Duodenal mucosa (tissue), 2 donors: ENCODE data around the gene DEPDC1B.
"Not testable (repeated sequence)": the region's sequence is repeated elsewhere in the genome, so short reads cannot be mapped to it uniquely, and the experiment has no call there.

ENCODE experiments used
- H3K27ac ChIP-seq: one replicate; pipeline ENCODE4 v1.7.0; 2013; ENCODE audit warnings: low read depth, low read length
- H3K27me3 ChIP-seq, 2 donors: one replicate each; pipeline ENCODE4 v1.7.0; 2013; ENCODE audit warnings: low read length in 2 of 2, control low read depth in 1 of 2; ENCODE audit not compliant: insufficient read depth in 2 of 2, control insufficient read depth in 1 of 2
- H3K36me3 ChIP-seq, 2 donors: one replicate each; pipeline ENCODE4 v1.7.0; 2013; ENCODE audit warnings: low read length in 2 of 2, control low read depth in 1 of 2; ENCODE audit not compliant: insufficient read depth in 2 of 2, control insufficient read depth in 1 of 2
- H3K4me1 ChIP-seq, 2 donors: one replicate each; pipeline ENCODE4 v1.7.0; 2013; ENCODE audit warnings: low read length in 2 of 2, control low read depth in 1 of 2; ENCODE audit not compliant: insufficient read depth in 2 of 2, control insufficient read depth in 1 of 2
- H3K4me3 ChIP-seq, 2 donors: one replicate each; pipeline ENCODE4 v1.7.0; 2013; ENCODE audit warnings: low read length in 2 of 2, low read depth in 1 of 2
- H3K9ac ChIP-seq, 2 donors: one replicate each; pipeline ENCODE4 v1.7.0; 2013; ENCODE audit warnings: low read length in 2 of 2, low read depth in 1 of 2
- H3K9me3 ChIP-seq, 2 donors: one replicate each; pipeline ENCODE4 v1.7.0; 2013; ENCODE audit warnings: low read length in 2 of 2, control low read depth in 1 of 2; ENCODE audit not compliant: control insufficient read depth in 1 of 2

DEPDC1B gene

DNA sequence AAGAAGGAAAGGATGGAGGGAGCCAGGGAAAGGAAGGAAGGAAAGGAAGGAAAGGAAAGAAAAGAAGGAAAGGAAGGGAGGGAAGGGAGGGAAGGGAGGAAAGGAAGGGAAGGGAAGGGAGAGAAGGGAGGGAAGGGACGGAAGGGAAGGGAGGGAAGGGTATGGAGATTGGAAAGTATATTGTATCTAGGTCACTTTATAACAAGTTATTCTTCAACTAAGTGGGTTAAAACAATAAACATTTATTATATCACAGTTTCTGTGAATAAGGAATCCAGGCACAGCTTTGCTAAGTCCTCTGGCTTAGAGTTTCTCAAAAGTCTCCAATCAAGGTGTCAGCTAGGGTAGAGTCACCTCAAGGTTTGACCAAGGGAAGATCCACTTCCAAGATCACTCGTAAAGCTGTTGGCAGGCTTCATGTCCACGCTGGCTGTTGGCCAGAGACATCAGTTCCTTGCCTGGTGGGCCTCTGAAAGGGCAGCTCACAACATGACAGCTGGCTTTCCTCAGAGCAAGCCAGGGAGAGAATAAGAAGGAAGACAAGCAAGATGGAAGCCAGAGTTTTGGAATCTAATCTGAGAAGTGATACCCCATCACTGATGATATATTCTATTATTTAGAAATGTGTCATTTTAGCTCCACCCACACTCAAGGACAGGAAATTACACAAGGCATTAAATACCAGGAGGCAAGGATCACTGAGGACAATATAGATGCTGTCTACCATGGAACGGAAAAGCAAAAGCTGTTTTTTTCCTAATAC lies 105.1 kb downstream of the DEPDC1B start:
- no peaks in the 10 kb centered on the region for H3K9me3 ChIP-seq
- H3K27ac ChIP-seq: no peak overlapping the region

DNA sequence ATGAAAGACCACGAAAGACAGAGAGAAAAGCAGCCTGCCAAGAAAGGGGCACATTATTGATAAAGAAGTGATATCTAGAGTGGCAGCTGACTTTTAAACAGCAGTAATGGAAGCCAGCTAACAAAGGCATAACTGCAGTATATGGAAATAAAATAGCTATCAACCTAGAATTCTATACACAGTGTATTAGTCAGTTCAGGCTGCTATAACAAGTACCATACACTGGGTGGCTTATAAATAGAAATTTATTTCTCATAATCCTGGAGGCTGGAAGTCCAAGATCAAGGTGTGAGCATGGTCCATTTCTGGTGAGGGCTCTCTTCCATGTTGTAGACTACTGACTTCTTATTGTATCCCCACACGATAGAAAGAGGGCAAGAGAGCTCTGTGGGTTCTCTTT lies 109.8 kb downstream of the DEPDC1B start:
- no peaks in the 10 kb centered on the region for H3K9me3 ChIP-seq
- H3K9ac ChIP-seq: no peak overlapping the region
- no peaks in the 10 kb centered on the region for H3K27me3 ChIP-seq
- H3K27ac ChIP-seq: no peak overlapping the region
- H3K36me3 ChIP-seq: no peaks in the 10 kb centered on the region
- H3K4me1 ChIP-seq: no peaks in the 10 kb centered on the region
- no peak overlapping the region for H3K4me3 ChIP-seq

More for the DNA sequence above, 105.1 kb downstream of the DEPDC1B start:
- H3K36me3 ChIP-seq: no peaks in the 10 kb centered on the region
- no peak overlapping the region for H3K9ac ChIP-seq
- no peak overlapping the region for H3K4me3 ChIP-seq
- H3K4me1 ChIP-seq: no peaks in the 10 kb centered on the region
- H3K27me3 ChIP-seq: no peaks in the 10 kb centered on the region

DNA sequence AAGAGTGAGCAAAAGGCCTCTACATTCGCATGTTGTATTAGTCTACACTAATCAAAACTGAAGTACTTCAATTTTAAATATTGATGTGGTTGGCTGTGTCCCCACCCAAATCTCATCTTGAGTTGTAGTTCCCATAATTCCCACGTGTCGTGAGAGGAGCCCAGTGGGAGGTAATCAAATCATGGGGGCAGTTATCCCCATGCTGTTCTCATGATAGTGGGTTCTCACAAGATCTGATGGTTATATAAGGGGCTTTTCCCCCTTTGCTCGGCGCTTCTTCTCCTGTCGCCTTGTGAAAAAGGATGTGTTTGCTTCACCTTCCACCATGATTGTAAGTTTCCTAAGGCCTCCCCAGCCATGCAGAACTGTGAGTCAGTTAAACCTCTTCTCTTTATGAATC lies 112.7 kb downstream of the DEPDC1B start:
- H3K9me3 ChIP-seq: not testable (repeated sequence)

DNA sequence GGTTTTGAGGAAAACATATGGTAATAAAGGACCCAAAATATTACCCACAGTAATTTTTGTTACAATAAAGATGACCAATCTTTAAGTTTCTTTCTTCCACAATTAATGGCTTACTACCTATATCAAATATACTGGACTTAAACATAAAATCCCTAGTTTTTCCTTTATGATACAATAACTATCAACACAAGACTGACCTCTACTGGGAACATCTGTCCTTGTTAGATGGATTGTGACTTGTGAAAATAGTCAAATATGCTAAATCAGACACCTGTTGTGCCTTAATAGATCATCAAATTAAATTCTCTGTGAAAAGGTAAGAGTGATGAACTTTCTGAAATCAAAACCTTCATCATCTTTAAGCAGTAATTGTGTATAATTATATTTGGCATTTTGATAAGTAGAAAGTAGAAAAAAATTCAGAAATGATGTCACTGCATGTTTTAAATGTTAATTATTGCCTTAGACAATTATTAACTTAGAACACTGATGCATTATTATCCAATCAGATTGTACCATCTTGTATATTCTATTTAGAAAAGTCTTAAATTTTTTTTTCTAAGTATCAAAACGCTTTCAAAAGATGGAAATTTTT lies 113.6 kb downstream of the DEPDC1B start:
- Histone ChIP-seq H3K27me3 (no peaks in the 10 kb centered on the region), H3K36me3 (no peaks in the 10 kb centered on the region), H3K4me3 (no peak overlapping the region), H3K9me3 (no peaks in the 10 kb centered on the region), H3K9ac (no peak overlapping the region), H3K27ac (no peak overlapping the region), H3K4me1 (no peaks in the 10 kb centered on the region)

More for the DNA sequence above, 112.7 kb downstream of the DEPDC1B start:
- not testable (repeated sequence) for H3K4me3 ChIP-seq, H3K4me1 ChIP-seq, H3K9ac ChIP-seq, H3K27ac ChIP-seq, H3K27me3 ChIP-seq, H3K36me3 ChIP-seq

DNA sequence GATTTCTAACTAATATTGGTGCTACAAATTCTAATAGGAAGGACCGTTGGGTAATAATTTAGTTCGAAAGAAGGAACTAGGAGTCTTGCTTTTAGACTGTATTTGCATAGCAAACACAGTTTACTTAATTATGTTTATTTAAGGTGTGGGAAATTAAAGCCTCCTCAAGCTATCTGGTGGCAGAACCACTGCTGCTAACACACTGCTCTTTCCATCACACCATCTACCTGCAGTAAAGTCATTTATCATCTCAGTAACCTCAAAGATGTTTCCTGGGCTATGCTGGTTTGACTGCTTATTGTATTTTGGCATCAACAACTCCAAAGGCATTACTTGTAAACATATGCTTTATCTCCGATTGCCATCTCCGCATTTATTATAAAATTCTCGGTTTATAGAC lies 114.3 kb downstream of the DEPDC1B start:
- Histone ChIP-seq H3K4me3 (no peak overlapping the region), H3K4me1 (no peaks in the 10 kb centered on the region), H3K27me3 (no peaks in the 10 kb centered on the region), H3K27ac (no peak overlapping the region), H3K9ac (no peak overlapping the region), H3K36me3 (no peaks in the 10 kb centered on the region), H3K9me3 (no peaks in the 10 kb centered on the region)

DNA sequence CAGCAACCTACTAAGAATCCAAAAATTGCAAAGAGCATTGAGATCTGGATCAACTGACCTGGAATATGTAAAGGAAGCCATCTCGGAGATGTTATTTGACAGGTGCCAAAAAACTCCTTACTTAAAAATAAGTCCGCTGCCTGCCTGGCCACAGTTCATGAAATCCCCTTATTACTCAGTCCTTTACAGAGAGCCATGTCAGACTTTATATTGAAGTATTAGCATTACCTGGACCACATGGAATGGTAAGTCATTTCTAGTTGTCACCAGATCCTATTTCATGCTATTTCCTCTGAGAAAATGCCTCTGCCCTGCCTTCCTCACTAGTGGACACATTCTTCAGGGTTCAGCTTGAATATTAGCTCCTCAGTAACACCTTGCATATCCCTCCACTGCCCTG lies 115.7 kb downstream of the DEPDC1B start:
- H3K9ac ChIP-seq: no peak overlapping the region

DNA sequence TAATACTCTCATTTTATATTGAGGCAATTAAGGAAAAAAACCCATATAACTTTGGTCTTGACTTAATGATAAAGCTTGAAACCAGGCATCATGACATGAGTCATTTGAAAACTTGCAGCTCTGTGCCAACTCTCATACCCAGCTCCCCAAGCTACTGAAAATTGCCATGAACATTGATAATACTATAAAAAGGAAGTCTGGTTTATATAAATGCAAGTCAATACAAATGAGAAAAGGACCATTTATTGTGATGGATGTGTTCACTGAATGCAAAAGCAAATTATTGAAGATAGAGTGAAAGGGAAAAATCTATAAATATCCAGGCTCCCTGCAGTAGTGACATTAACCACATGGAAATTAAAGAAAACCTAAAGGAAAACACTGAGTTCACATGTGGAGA lies 116.3 kb downstream of the DEPDC1B start:
- no peaks in the 10 kb centered on the region for H3K36me3 ChIP-seq
- no peaks in the 10 kb centered on the region for H3K27me3 ChIP-seq
- H3K4me3 ChIP-seq: no peak overlapping the region
- H3K4me1 ChIP-seq: no peaks in the 10 kb centered on the region
- no peak overlapping the region for H3K27ac ChIP-seq
- no peak overlapping the region for H3K9ac ChIP-seq
- no peaks in the 10 kb centered on the region for H3K9me3 ChIP-seq

More for the DNA sequence above, 115.7 kb downstream of the DEPDC1B start:
- Histone ChIP-seq H3K4me3 (no peak overlapping the region), H3K9me3 (no peaks in the 10 kb centered on the region), H3K4me1 (no peaks in the 10 kb centered on the region), H3K27ac (no peak overlapping the region), H3K27me3 (no peaks in the 10 kb centered on the region), H3K36me3 (no peaks in the 10 kb centered on the region)

DNA sequence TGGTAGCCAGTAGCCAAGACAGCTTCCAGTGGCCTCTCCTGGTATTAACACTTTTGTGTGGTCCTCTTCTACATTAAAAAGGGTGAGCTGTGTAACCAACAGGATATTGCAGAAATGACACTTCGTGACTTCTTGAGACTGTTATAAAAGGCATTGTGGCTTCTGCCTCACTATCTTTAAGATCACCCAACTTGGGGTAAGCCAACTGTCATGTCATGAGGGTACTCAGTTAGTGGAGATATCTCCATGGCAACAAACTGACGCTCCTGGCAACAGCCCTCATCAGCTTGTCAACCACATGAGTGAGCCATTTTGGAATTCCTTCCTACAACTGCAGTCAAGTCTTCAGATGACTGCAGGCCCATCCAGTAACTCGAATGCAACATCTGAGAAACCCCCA lies 121.7 kb downstream of the DEPDC1B start:
- Histone ChIP-seq H3K27ac (no peak overlapping the region), H3K4me3 (no peak overlapping the region), H3K4me1 (no peaks in the 10 kb centered on the region), H3K9ac (no peak overlapping the region), H3K27me3 (no peaks in the 10 kb centered on the region), H3K36me3 (no peaks in the 10 kb centered on the region), H3K9me3 (peaks cover 5 to 7% of the 10 kb centered on the region in 2 donors)

DNA sequence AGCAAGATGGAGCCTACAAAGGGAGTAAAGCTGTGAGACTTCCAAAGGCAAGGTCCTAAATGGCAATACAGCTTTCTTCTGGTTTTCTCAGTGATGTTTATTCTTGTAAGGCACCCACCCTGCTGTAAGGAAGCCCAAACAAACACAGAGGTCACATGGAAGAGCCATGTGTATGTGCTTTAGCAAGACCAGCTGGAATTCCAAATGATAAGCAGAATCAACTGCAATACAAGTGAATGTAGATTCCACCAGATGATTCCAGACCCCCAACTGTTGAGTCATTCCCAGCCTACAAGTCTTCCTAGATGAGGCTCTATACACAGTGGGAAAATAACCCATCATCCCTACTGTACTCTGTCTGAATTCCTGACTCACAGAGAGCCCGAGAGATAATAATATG lies 122.8 kb downstream of the DEPDC1B start:
- Histone ChIP-seq H3K9ac (no peak overlapping the region), H3K9me3 (peaks cover 5 to 7% of the 10 kb centered on the region in 2 donors), H3K36me3 (no peaks in the 10 kb centered on the region), H3K4me3 (no peak overlapping the region), H3K27ac (no peak overlapping the region), H3K27me3 (no peaks in the 10 kb centered on the region), H3K4me1 (no peaks in the 10 kb centered on the region)

DNA sequence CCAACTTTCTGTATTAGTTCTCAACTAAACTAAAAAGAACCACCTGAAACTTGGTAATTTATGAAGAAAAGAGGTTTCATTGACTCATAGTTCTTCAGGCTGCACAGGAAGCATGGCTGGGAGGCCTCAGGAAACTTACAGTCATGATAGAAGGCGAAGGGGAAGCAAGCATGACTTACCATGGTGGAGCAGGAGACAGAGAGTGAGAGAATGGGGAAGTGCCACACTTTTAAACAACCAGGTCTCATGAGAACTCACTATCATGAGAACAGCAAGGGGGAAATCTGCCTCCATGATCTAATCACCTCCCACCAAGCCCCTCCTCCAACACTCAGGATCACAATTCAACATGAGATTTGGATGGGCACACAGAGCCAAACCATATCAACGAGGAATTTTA lies 123.5 kb downstream of the DEPDC1B start:
- no peaks in the 10 kb centered on the region for H3K36me3 ChIP-seq
- H3K27me3 ChIP-seq: no peaks in the 10 kb centered on the region
- H3K4me3 ChIP-seq: no peak overlapping the region
- H3K9me3 ChIP-seq: peaks cover 5 to 7% of the 10 kb centered on the region in 2 donors
- H3K4me1 ChIP-seq: no peaks in the 10 kb centered on the region
- no peak overlapping the region for H3K9ac ChIP-seq
- H3K27ac ChIP-seq: no peak overlapping the region
